HL-60 (cell line): ENCODE results near the gene AGBL4.

Source experiments
- DNase-seq, 2 experiments: peaks; one replicate each; pipeline ENCODE4 v3.0.0-alpha.2; 2010 to 2020; ENCODE audit warnings: low read depth in 1 of 2, low spot score in 1 of 2
- H3K27ac ChIP-seq: fragments of 250-450 bp; sonication (Bioruptor Pico); replicated peaks from 2 replicates; pipeline ENCODE4 v1.5.1; 2020; ENCODE audit warnings: mild to moderate bottlenecking, moderate library complexity
- H3K27me3 ChIP-seq: fragments of 250-450 bp; sonication (Bioruptor Pico); 2 replicates; pipeline ENCODE4 v1.5.1; 2021; ENCODE audit warnings: mild to moderate bottlenecking, moderate library complexity; ENCODE audit not compliant: insufficient read depth, poor library complexity, severe bottlenecking
- H3K4me3 ChIP-seq: replicated peaks from 2 replicates; pipeline ENCODE4 v1.5.1; 2011; ENCODE audit warnings: mild to moderate bottlenecking, control low read depth, low read length; ENCODE audit not compliant: insufficient read depth
- CTCF ChIP-seq: IDR thresholded peaks from one replicate; pipeline ENCODE4 v1.5.1; 2011; ENCODE audit warnings: low read length, control low read depth, inconsistent platforms; ENCODE audit not compliant: insufficient read depth
- GABPA ChIP-seq: IDR thresholded peaks from 2 replicates; pipeline ENCODE4 v1.6.1; 2012; ENCODE audit warnings: low read depth
- POLR2AphosphoS5 ChIP-seq: IDR thresholded peaks from 2 replicates; pipeline ENCODE4 v1.6.1; 2012; ENCODE audit warnings: low read depth
- REST ChIP-seq: IDR thresholded peaks from 2 replicates; pipeline ENCODE4 v1.6.1; 2012; ENCODE audit warnings: low read depth; ENCODE audit not compliant: insufficient replicate concordance
- SPI1 ChIP-seq: IDR thresholded peaks from 2 replicates; pipeline ENCODE4 v1.6.1; 2012; ENCODE audit warnings: low read depth, mild to moderate bottlenecking, borderline replicate concordance

Gene AGBL4

GRCh38 chr1:48657413-48657812 lies 1366.3 kb downstream of the AGBL4 start:
- no peak for TF ChIP-seq REST
- no peak for TF ChIP-seq GABPA
- TF ChIP-seq SPI1 = no peak
- no peak for TF ChIP-seq CTCF
- no peak for TF ChIP-seq POLR2AphosphoS5
- no peak for DNase-seq
- Histone ChIP-seq H3K27me3 (no peaks in the 10 kb centered on the region), H3K27ac (no peak overlapping the region), H3K4me3 (no peak overlapping the region)

GRCh38 chr1:48654606-48655210 lies 1369.0 kb downstream of the AGBL4 start:
- no peak for DNase-seq
- Histone ChIP-seq H3K27ac (no peak overlapping the region), H3K4me3 (no peak overlapping the region), H3K27me3 (no peaks in the 10 kb centered on the region)
- TF ChIP-seq REST (no peak), GABPA (no peak), SPI1 (no peak), CTCF (no peak), POLR2AphosphoS5 (no peak)

GRCh38 chr1:48652334-48652733 lies 1371.4 kb downstream of the AGBL4 start:
- Histone ChIP-seq H3K27ac (no peak overlapping the region), H3K4me3 (no peak overlapping the region), H3K27me3 (no peaks in the 10 kb centered on the region)
- no peak for DNase-seq
- TF ChIP-seq REST (no peak), POLR2AphosphoS5 (no peak), SPI1 (no peak), GABPA (no peak), CTCF (no peak)
